Stimulated activated CD8-positive, alpha-beta memory T cell treated with anti-CD3 and anti-CD28 coated beads, Interleukin-12 subunit alpha, Interleukin-12 subunit beta, amount 100 ng/mL, for 24 hours (primary cell): Measurements from ENCODE around the gene OSM.

ENCODE experiments used
- DNase-seq: peaks from one replicate; pipeline ENCODE4 v3.0.0-alpha.2; 2020; ENCODE audit errors: extremely low read depth

OSM gene

DNA sequence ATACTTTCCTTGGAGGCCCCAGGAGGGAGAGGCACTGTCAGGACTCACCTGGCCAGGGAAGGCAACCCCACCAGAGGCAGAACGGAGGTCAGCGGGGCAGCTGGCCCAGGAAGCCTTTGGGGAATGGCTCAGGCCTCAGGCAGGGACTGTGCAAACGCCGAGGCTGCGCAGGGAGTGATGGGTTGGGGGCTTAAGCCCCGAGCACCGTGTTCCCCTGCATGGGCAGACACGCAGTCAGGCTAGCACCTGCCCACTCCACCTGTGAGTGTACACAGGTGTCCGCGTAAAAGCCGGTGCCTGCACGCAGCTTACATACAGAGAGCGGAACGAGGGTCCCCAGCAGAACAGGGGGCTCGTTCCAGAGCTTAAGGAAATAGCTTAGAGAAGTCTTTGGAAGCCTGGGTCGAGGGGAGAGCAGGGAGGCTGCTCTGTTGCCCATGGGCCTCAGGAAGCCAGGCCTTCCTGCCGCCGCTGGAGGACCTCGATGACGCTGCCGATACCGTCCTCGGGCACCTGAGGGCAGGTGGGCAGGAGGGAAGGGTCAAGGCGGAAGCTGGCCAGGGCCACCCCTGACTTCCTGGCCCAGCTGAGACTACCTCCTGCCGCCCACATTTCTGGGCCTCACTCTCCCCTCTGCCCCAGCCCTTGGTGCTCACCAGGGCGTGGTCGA, 18.7 kb upstream of the OSM start:
- no peak for DNase-seq

DNA sequence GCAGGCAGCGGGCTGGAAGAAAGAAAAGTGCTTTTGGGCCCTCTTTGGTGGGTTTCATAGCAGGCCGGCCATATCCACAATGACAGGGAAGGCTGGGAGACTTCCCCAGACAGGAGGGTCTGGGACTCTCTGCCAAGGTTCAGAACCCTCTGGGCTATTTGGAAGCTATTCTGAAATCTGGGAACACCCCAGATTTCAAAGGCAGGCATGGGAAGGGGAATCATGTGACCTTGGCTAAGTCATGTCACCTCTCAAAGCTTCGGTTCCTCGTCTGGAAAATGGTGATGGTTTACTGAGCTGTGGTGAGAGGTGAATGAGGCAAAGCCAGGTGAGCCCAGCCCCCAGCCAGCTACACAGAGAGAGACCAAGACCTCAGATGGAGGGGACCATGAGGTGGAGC, 18.0 kb upstream of the OSM start:
- no peak for DNase-seq

GRCh38 chr22:30284172-30284571, 17.5 kb upstream of the OSM start:
- no peak for DNase-seq

DNA sequence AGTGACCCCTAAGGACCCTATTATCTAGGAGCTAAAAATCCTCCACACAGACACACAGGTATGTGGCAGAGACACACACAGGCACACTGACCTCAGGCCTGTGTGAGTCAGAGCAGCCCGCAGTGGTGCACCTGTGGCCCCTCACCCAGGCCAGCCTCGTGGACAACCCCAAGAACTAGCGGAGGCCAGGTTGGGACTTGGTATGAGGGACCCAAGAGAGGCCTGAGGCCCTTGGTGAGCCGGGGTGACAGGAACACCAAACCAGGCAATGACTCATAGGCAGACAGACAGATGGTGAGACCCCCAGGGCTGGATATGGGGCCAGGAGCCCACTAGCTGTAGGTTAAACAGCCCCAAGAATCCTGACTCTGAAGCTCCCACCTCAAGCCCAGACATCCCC, 16.7 kb upstream of the OSM start:
- no peak for DNase-seq

DNA sequence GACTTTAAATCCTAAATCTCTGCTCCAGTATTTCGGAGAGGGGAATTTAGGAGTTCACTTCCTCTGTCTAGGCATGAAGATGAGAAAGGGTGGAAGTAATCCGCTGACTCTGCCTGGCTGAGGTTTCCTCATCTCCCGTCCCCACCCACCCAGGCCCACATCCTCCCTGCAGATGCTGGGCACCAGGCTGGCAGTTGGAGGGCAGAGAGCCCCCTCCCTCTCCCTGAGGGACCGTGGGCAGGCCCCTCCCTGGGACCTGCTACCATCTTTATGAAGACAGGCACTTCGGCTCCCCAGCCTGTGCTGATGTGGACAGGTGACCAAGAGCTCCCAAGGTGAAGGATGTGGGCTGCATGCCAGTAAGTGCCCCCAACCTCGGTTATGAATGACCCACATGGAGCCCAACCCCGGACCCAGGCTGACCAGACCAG, 16.0 kb upstream of the OSM start:
- DNase-seq: no peak

GRCh38 chr22:30280505-30280904, 13.9 kb upstream of the OSM start:
- DNase-seq: no peak

DNA sequence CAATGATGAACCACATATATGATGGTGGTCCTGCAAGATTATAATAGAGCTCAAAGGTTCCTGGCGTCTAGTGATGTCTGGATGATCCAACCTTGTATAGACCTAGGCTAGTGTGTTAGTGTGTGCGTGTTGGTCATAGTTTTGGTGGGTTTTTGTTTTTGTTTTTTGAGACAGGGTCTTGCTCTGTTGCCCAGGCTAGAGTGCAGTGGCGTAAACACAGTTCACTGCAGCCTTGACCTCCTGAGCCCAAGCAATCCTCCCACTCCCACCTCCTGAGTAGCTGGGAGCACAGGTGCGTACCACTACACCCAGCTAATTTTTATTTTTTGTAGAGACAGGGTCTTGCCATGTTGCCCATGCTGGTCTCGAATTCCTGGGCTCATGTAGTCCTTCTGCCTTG, 13.3 kb upstream of the OSM start:
- no peak for DNase-seq

GRCh38 chr22:30279046-30279788, 12.6 kb upstream of the OSM start:
- no peak for DNase-seq

- DNase-seq: no peak
Measured at GRCh38 chr22:30277547-30278344, 11.1 kb upstream of the OSM start.

DNA sequence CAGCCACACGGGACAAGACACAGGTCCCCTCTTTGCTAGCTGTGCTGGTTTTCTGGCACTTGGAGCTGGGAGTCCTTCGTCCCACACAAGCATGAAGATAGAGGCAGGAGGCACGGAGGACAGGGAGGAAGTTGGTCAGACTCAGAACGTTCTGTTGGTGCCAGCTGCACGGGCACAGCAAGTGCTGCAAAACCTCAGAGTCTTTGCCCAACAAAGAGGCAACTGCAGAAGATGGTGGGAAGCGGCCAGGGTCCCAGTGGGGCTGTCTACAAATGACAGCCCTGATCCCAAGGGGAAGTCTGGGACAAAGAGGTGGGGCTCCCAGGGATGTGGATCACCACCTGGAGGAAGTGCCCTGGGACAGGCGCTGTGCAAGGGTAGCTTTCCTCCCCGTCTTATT, 9.4 kb upstream of the OSM start:
- no peak for DNase-seq

DNA sequence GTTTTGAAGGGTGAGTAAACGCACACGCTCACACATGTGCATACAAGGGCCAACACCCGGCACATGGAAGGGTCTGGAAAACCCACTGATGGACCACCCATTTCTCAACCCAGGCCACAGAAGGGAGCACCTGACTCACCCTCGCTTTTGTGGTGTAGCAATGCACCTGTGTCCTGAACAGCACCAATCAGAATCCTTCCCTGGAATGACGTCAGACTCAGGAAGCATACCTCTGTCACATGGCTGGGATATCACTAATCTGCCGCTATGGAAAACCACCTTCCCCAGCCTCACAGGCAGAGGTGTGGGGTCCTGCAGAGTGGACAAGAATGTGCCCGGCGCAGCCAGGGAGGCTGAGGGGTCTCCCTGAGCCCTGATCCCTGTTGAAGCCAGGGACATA, 9.0 kb upstream of the OSM start:
- no peak for DNase-seq

DNA sequence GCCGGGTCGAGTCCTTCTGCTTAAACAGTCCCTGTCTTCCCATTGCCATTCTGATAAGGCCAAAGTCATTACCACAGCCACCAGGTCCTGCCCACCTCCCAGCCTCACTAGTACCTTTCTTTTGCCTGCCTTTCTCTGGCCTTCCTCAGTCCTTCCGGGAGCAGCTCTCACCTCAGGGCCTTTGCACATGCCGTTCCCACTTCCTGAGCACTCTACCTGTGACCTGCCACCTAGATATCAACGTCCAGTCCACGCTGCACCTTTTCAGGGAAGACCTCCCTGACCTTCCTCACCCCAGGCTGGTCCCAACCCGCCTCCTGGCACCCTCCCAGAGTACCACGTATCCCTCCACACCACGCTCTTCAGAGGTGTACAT, 7.8 kb upstream of the OSM start:
- DNase-seq: no peak

DNA sequence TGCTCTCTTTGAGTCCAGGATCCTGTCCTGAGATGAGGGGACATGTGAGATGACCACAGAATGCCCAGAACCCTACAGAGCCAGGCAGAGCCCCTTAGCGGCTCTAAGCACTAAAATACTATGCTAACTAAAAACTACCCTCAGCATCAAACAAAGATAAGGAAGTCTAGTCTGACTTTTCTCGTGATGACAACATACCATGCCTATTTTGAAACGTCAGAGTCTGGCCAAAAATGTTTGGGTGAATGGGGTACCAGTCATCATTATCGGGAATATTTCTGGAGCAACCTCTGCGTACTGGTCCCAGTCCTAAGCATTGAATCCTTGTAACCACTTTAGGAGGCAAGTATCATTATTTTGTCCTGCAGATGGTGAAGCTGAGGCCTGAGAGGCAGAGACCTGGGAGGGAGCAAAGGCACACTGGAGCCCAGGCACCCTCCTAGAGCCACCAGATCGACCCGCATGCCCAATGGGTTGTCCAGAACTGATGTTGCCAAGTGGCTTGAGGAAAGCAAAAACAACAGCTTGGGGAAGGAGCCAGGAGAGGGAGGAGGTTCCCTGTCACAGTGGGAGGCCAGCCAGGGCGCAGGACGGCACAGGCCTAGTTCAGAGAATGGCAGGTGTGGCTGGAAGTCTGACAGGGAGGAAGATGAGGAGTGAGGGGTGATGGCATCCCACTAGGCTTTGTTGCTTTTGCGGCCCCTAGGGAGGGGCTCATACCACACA, 7.2 kb upstream of the OSM start:
- DNase-seq: no peak

DNA sequence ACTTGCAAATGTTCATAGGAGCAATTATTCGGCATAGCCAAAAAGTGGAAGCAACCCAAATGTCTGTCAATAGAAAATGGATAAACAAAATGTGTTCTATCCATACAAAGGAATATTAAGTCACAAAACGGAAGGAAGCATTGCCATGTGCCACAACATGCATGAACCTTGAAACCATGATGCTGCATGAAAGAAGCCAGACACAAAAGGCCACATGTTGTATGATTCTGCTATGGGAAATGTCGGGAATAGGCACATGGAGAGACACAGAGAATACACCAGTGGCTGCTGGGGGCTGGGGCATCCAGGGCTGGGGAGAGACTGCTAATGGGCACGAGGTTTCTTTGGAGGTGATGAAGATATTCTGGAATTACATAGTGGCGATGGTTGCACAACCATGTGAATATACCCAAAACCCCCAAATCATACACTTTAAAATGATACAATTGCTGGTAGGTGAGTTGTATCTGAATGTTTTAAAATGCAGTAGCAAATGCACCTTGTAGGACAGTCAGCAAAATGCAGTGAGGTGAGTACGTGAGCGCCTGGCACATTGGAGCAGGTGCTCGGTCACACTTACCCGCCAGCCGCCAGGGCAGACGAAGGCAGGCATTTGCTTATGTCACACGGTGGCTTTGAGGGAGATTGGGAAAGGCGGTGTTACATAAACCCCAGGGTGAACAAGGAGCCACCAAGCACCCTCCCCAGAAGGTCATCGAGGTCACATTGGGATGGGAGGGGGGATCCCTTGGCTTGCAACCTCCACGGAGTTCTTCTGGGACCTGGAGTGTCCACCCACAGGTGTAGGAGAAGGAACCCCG, 6.3 kb upstream of the OSM start:
- DNase-seq: no peak

GRCh38 chr22:30270832-30271231, 4.2 kb upstream of the OSM start:
- DNase-seq: no peak

DNA sequence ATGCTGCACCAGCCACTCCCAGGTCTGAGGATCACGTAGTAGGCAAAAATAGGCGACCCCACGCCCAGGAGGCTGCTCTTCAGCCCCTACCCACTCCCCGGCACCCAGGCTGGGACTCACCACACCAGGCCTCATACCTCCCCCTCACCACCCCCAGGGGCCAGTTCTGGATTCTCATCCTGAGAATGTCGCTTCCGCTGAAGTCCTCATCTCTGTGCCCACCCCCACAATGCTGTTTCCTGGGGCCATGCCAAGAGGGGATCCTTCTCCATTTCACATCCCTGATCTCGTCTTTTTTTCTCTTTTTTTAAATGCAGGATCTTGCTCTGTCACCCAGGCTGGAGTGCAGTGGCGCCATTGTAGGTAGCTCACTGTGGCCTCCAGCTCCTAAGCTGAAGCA, 1.7 kb upstream of the OSM start:
- no peak for DNase-seq

DNA sequence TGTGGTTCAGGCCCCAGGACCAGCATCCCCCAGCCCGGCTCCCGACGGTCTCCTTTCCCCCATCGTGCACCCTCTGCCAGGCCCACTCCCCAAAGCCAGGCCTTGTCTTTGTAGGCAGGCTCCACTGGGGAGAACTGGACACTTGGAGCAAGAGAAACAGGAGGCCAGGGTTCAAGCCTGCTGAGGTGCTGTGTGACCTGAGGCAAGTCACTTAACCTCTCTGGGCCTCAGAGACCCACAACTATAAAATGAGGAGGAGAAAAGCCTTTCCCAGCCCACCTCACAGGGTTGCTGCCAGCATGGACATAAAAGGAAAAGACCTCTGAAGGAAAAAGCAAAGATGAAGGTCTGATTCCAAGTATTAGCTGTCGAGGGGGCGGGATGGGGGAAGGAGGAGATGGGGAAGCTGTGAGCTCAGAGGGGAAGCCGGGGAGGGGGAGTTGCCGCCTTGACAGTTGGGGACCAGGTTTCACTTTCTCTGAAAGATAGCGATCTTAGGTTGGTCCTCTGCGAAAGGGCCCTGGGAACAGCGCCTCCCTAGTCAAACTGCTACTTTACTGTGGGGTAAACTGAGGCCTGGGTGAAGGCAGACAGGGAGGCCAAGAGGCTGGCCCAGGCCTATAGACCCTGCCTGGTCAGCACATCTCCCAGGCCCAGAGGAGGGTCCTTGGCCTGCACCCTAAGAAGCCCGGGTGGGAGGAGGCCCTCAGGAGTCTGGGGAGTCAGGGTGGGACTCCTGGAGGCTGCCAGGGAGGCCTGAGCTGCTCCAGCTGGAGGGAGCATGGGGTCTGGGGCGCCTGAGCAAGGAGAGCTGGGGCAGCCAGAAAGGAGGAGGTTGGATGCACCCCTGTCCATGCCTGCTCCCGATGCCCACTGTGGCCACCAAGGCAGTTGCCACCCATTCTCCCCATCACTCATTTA, 991 bp upstream of the OSM start:
- no peak for DNase-seq

GRCh38 chr22:30265823-30266444, 717 bp downstream of the OSM start:
- peak; percentile 71 for DNase-seq

- no peak for DNase-seq
Measured at GRCh38 chr22:30265131-30265720, 1.4 kb downstream of the OSM start.
